Left lung (tissue), 10 donors: ENCODE data around the gene SPON1. TPM values are rescaled to one million over a fixed set of nuclear protein-coding genes. Genes with fewer than 3 reads are reported as not detected.

ENCODE experiments used
- ATAC-seq: fragments of 200-7000 bp; cut with Tn5 transposase; one replicate; pipeline ENCODE4 v1.9.1; 2020; ENCODE audit warnings: moderate library complexity
- DNase-seq, 4 donors: peaks; one replicate each; pipeline ENCODE4 v3.0.0-alpha.2; 2013 to 2020
- H3K27ac ChIP-seq, 2 donors: fragments of 200-600 bp; sonication (generic) in 1 of 2; one replicate each; pipeline versions ENCODE4 v1.5.0 to v1.8.0; 2020 to 2021
- H3K27me3 ChIP-seq, 2 donors: fragments of 200-600 bp; sonication (generic) in 1 of 2; one replicate each; pipeline versions ENCODE4 v1.5.0 to v1.8.0; 2020 to 2021
- H3K36me3 ChIP-seq, 2 donors: fragments of 200-600 bp; sonication (generic) in 1 of 2; one replicate each; pipeline versions ENCODE4 v1.5.0 to v1.8.0; 2020 to 2021
- H3K4me1 ChIP-seq, 2 donors: fragments of 200-600 bp; one replicate each; pipeline ENCODE4 v1.8.0; 2021
- H3K4me3 ChIP-seq, 2 donors: fragments of 200-600 bp; sonication (generic) in 1 of 2; one replicate each; pipeline versions ENCODE4 v1.5.0 to v1.8.0; 2020 to 2021; ENCODE audit warnings: mild to moderate bottlenecking in 1 of 2
- H3K9me3 ChIP-seq, 2 donors: fragments of 200-600 bp; sonication (generic) in 1 of 2; one replicate each; pipeline versions ENCODE4 v1.5.0 to v1.8.0; 2020 to 2021
- CTCF ChIP-seq, 2 donors: fragments of 200-600 bp; sonication (generic) in 1 of 2; IDR thresholded peaks; one replicate each; pipeline versions ENCODE4 v1.5.0 to v1.8.0; 2021; ENCODE audit warnings: antibody characterized with exemption in 2 of 2
- intact Hi-C, 2 donors: fragments of 100-400 bp; cut with DNase I; formaldehyde crosslinking; loops; one replicate each; pipeline versions ENCODE4 v1.11.2 to v1.14.2; 2022
- polyA plus RNA-seq, 6 donors: library from polyadenylated mRNA; unstranded; fragments of 120-200 nt; gene quantifications; one replicate each; pipeline ENCODE4 v1.2.1, GENCODE V29; 2013; ENCODE audit not compliant: insufficient read length in 6 of 6
- total RNA-seq, 2 donors: library from RNA; stranded (reverse); fragmentation: NEBNext Ultra II Directional; extraction: Animal tissue kit (Norgen Biotek cat#: 25700); gene quantifications; one replicate each; pipeline ENCODE4 v1.2.1, GENCODE V29; 2021
- donor health status: DM: no; HTN: yes; CAD: no.
- donor health status: DM: no; HTN: no; CAD: no.

The SPON1 gene
- total and polyA plus RNA-seq, 8 donors: 83.2 to 136 (median 97.4) TPM

- no peaks in the 10 kb centered on the region for H3K4me1 ChIP-seq
- DNase-seq: no peak
- ATAC-seq: no peak
- no peaks in the 10 kb centered on the region for H3K36me3 ChIP-seq
- H3K9me3 ChIP-seq: no peaks in the 10 kb centered on the region
- H3K4me3 ChIP-seq: no peak overlapping the region
- no peak overlapping the region for H3K27ac ChIP-seq
- intact Hi-C loops: no loop called here
- no peaks in the 10 kb centered on the region for H3K27me3 ChIP-seq
- TF ChIP-seq CTCF (IDR thresholded peaks at IDR 0.05): no peak
These were observed 18.5 kb upstream of the SPON1 start for GRCh38 chr11:13944016-13944415.

GRCh38 chr11:13944911-13945425, 17.6 kb upstream of the SPON1 start:
- ATAC-seq: no peak
- no peaks in the 10 kb centered on the region for H3K4me1 ChIP-seq
- DNase-seq: peak in 1 of 4 donors; percentile 43

GRCh38 chr11:13947379-13947778, 15.1 kb upstream of the SPON1 start:
- TF ChIP-seq CTCF (IDR thresholded peaks at IDR 0.05): no peak
- Histone ChIP-seq H3K4me3 (no peak overlapping the region), H3K36me3 (no peaks in the 10 kb centered on the region), H3K9me3 (no peaks in the 10 kb centered on the region), H3K27me3 (no peaks in the 10 kb centered on the region), H3K27ac (no peak overlapping the region), H3K4me1 (no peaks in the 10 kb centered on the region)
- intact Hi-C loops: no loop called here
- ATAC-seq (no peak), DNase-seq (no peak)

More at GRCh38 chr11:13944911-13945425, 17.6 kb upstream of the SPON1 start:
- no peak for TF ChIP-seq CTCF (IDR thresholded peaks at IDR 0.05)
- H3K4me3 ChIP-seq: no peak overlapping the region
- intact Hi-C loops: no loop called here
- no peak overlapping the region for H3K27ac ChIP-seq
- no peaks in the 10 kb centered on the region for H3K36me3 ChIP-seq
- H3K27me3 ChIP-seq: no peaks in the 10 kb centered on the region
- no peaks in the 10 kb centered on the region for H3K9me3 ChIP-seq

GRCh38 chr11:13949876-13950275, 12.6 kb upstream of the SPON1 start:
- H3K4me3 ChIP-seq: no peak overlapping the region
- no peak overlapping the region for H3K27ac ChIP-seq
- H3K27me3 ChIP-seq: no peaks in the 10 kb centered on the region
- intact Hi-C loops: no loop called here
- H3K36me3 ChIP-seq: no peaks in the 10 kb centered on the region
- no peaks in the 10 kb centered on the region for H3K4me1 ChIP-seq
- no peak for DNase-seq
- H3K9me3 ChIP-seq: no peaks in the 10 kb centered on the region
- no peak for TF ChIP-seq CTCF (IDR thresholded peaks at IDR 0.05)
- ATAC-seq: no peak

- intact Hi-C loops: no loop called here
These were observed 10.3 kb upstream of the SPON1 start for GRCh38 chr11:13952221-13952620.

More at GRCh38 chr11:13952221-13952620, 10.3 kb upstream of the SPON1 start:
- DNase-seq (no peak), ATAC-seq (no peak)
- H3K9me3 ChIP-seq: no peaks in the 10 kb centered on the region
- peaks cover 0 to 2% of the 10 kb centered on the region in 2 donors for H3K27me3 ChIP-seq
- no peak overlapping the region for H3K4me3 ChIP-seq
- no peak for TF ChIP-seq CTCF (IDR thresholded peaks at IDR 0.05)
- H3K27ac ChIP-seq: no peak overlapping the region
- H3K4me1 ChIP-seq: no peaks in the 10 kb centered on the region
- H3K36me3 ChIP-seq: no peaks in the 10 kb centered on the region
